GM10248 (cell line): ENCODE results near the gene DCAF16.

Source experiments
- CTCF ChIA-PET: fragments of 300-600 bp; sonication (Branson Sonifier 250); formaldehyde crosslinking; extraction: SDS; loops from one replicate; lab custom pipeline; 2021; ENCODE audit warnings: antibody characterized with exemption; lab: Yijun Ruan, JAX
- POLR2A ChIA-PET: fragments of 350-650 bp; sonication (Branson Sonifier 250); formaldehyde crosslinking; extraction: SDS; loops from one replicate; lab custom pipeline; 2020; ENCODE audit warnings: antibody characterized with exemption; lab: Yijun Ruan, JAX
- DNase-seq: peaks from one replicate; pipeline ENCODE4 v3.0.0; 2012; ENCODE audit errors: extremely low spot score
- TF ChIP-seq, protein P1 (sequence below): IDR thresholded peaks from 2 replicates; pipeline ENCODE4 v1.5.1; 2012; ENCODE audit warnings: mild to moderate bottlenecking, low read depth; ENCODE audit errors: extremely low read depth, missing control alignments, control extremely low read depth

Gene DCAF16

DNA sequence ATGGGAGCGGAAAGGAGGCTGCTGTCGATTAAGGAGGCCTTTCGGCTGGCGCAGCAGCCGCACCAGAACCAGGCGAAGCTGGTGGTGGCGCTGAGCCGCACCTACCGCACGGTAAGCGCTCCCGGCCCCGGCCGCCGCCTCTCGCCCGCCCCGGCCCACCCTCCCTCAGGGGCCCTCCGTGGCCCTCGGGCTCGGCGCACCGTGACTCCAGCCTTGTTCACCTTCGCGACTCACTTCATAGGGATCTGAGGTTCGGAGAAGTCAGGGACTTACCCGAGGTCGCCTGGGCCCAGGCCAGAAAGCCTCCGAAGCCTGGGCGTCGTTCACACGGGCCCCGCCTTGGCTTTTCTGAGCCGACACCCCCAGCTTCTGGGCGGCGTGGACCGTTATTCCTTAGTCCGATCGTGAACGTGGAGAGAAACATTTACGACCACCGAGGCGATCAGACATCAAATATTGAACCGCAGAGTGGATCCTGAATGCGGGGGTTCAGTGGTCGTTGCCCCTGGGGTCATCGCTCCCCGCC, 584 bp upstream of the DCAF16 start:
- POLR2A ChIA-PET, result interaction anchor here (1.0 kb wide), 1 partner anchor 13 kb away, joined by 3 read pairs; no protein-coding TSS in a partner anchor
- CTCF ChIA-PET, result interaction anchor here (1.4 to 4.1 kb wide), 3 partner anchors 13 to 263 kb away, joined by 3 to 27 read pairs (median 11); no protein-coding TSS in a partner anchor
- DNase-seq, result no peak
- TF ChIP-seq, protein P1, sequence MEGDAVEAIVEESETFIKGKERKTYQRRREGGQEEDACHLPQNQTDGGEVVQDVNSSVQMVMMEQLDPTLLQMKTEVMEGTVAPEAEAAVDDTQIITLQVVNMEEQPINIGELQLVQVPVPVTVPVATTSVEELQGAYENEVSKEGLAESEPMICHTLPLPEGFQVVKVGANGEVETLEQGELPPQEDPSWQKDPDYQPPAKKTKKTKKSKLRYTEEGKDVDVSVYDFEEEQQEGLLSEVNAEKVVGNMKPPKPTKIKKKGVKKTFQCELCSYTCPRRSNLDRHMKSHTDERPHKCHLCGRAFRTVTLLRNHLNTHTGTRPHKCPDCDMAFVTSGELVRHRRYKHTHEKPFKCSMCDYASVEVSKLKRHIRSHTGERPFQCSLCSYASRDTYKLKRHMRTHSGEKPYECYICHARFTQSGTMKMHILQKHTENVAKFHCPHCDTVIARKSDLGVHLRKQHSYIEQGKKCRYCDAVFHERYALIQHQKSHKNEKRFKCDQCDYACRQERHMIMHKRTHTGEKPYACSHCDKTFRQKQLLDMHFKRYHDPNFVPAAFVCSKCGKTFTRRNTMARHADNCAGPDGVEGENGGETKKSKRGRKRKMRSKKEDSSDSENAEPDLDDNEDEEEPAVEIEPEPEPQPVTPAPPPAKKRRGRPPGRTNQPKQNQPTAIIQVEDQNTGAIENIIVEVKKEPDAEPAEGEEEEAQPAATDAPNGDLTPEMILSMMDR, result no peak

DNA sequence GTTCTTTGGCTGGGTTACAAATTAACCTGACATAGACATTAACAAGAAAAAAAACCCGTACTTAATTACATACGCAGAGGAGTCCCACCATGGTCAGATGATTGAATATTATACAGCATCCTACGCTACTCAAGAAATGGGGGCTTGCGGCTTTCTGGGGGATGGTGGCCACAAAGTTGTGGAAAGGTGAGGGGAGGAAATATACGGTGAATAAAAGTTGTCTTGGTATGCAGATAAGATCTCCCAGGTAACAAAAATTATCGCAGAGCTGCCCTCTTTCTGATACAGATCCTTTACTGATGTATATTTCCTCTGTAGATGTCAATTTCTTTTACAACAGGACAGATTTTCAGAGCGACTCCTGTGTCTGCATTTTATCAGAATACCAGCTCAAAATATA, 890 bp downstream of the DCAF16 start:
- DNase-seq, result no peak
- TF ChIP-seq, protein P1, result no peak
- CTCF ChIA-PET, result interaction anchor here (0.8 to 4.1 kb wide), 9 partner anchors 9 to 264 kb away, joined by 3 to 27 read pairs (median 5); no protein-coding TSS in a partner anchor
- POLR2A ChIA-PET, result no interaction called here

DNA sequence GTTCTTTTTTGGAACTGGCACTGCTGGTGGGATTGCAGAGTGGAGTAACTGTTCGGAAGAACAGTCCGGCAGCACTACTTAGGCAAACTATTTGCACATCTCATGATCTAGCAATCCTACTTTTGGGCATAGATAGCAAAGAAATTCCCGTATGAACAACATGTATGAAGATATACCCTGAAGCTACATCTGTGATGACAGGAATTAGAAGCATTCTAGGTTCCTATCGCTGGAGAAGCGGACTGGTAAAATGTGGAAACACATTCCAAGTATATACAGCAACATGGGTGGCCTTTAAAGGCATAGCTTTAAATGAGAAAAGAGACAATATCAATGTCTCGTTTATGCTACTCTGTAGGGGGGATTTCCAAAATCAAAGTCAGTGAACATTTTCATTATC, 3.1 kb downstream of the DCAF16 start:
- no peak for DNase-seq
- TF ChIP-seq, protein P1, result no peak
- ChIA-PET CTCF (interaction anchor here (1.1 to 4.6 kb wide), 11 partner anchors 10 to 560 kb away, joined by 3 to 44 read pairs (median 5); no protein-coding TSS in a partner anchor), POLR2A (no interaction called here)

- TF ChIP-seq, protein P1, result no peak
- CTCF ChIA-PET, result interaction anchor here (1.2 to 4.6 kb wide), 4 partner anchors 9 to 257 kb away, joined by 3 to 44 read pairs (median 22); no protein-coding TSS in a partner anchor
- POLR2A ChIA-PET, result no interaction called here
- DNase-seq, result no peak
Measured at GRCh38 chr4:17805580-17806155, 4.9 kb downstream of the DCAF16 start.

DNA sequence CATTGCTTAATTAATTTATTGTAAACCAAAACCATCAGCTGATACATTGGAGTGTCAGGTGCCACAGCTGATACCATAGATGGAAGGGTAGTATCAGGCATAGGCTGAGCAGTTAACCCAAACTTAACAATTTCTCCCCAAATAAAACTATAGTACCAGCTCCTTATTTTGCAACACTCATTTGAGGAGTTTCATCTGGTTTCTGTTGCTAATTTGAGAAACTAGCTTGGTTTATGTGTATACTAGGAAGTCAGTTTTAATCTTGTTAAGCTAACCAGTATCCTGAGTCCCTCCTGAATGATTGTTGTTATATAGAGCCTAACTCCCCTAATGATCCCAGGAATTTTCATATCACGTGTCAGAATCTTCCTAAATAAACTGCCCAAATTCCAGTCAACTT, 12.7 kb downstream of the DCAF16 start:
- ChIA-PET CTCF (interaction anchor here (1.4 to 7.5 kb wide), 5 partner anchors 9 to 19 kb away, joined by 5 to 44 read pairs (median 11); partner anchors contain the start of genes DCAF16, FAM184B and NCAPG), POLR2A (interaction anchor here (1.4 kb wide), 1 partner anchor 13 kb away, joined by 3 read pairs; the partner anchor contains the start of genes DCAF16 and NCAPG)
- TF ChIP-seq, protein P1, result no peak
- no peak for DNase-seq

DNA sequence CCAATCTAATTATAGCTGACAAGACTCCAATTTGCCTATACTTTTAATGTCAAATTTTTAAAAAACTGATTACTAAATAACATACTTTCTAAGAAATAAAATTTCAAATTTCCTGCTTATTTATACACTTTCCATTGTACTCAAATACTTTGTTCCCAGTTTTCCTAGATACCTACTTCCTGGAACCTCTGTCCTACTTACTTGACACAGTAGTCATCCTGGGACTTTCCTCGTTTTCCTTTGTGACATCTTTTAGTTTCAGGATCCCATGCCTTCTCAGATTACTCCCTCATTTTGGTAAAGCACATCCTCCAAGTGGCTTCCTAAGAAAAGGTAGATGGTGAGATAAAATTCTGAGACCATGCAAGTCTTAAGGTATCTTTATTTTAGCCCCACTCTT, 15.8 kb downstream of the DCAF16 start:
- ChIA-PET POLR2A (no interaction called here), CTCF (interaction anchor here (7.5 kb wide), 1 partner anchor 12 kb away, joined by 44 read pairs; no protein-coding TSS in a partner anchor)
- DNase-seq, result no peak
- TF ChIP-seq, protein P1, result no peak
